GM12874 (cell line): Measurements from ENCODE around the gene SPAG9.

Experiments
- TF ChIP-seq, protein P1 (sequence below): IDR thresholded peaks from 2 replicates; pipeline ENCODE4 v1.5.1; 2011; ENCODE audit warnings: low read depth, mild to moderate bottlenecking, control low read depth, low read length, moderate library complexity; ENCODE audit not compliant: insufficient read depth

The SPAG9 gene

DNA sequence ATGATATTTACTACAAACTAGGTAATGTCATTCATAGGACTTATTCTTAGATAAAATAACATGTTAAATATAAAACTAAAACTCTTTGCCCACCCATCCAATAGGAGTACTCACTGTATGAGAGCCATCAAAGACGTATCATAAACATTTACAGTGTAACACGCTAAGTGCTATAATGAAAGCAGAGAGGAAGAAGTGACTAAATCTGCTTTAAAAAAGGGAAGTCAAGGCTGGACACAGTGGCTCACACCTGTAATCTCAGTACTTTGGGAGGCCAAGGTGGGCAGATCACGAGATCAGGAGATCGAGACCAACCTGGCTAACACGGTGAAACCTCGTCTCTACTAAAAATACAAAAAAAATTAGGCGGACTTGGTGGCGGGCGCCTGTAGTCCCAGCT, 32.4 kb downstream of the SPAG9 start:
- TF ChIP-seq, protein P1, sequence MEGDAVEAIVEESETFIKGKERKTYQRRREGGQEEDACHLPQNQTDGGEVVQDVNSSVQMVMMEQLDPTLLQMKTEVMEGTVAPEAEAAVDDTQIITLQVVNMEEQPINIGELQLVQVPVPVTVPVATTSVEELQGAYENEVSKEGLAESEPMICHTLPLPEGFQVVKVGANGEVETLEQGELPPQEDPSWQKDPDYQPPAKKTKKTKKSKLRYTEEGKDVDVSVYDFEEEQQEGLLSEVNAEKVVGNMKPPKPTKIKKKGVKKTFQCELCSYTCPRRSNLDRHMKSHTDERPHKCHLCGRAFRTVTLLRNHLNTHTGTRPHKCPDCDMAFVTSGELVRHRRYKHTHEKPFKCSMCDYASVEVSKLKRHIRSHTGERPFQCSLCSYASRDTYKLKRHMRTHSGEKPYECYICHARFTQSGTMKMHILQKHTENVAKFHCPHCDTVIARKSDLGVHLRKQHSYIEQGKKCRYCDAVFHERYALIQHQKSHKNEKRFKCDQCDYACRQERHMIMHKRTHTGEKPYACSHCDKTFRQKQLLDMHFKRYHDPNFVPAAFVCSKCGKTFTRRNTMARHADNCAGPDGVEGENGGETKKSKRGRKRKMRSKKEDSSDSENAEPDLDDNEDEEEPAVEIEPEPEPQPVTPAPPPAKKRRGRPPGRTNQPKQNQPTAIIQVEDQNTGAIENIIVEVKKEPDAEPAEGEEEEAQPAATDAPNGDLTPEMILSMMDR: no peak

DNA sequence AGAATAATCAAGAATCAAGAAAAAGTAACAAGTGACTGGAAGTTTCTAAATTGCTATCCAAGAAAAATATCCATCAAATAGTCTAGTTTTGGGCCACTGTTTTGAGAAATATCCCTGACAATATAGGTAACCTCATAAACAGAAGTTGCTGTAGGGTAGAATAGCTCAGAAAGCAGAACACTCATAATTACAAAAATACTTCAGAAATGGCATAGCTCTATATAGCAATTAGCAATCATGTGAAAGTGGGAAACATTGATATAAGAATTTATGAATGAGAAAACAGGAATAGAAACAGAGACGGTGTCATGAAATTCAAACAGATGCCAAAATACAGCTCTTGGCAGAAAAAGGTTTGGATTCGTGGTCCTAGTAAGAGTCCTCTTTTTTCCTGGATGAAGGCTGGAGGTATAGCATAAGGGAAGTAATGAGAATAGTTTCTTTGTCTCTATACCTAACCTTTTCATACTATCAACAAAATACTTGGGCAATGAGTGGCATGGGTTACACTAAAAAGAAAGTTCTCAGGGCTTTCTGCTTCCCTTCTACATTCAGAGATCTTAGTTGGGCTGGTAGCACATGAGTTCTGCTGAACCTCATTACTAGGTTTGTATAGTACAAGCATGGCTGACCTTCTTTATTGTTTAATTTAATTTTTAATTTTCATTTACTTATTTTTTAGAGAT, 33.5 kb downstream of the SPAG9 start:
- TF ChIP-seq, protein P1: no peak

DNA sequence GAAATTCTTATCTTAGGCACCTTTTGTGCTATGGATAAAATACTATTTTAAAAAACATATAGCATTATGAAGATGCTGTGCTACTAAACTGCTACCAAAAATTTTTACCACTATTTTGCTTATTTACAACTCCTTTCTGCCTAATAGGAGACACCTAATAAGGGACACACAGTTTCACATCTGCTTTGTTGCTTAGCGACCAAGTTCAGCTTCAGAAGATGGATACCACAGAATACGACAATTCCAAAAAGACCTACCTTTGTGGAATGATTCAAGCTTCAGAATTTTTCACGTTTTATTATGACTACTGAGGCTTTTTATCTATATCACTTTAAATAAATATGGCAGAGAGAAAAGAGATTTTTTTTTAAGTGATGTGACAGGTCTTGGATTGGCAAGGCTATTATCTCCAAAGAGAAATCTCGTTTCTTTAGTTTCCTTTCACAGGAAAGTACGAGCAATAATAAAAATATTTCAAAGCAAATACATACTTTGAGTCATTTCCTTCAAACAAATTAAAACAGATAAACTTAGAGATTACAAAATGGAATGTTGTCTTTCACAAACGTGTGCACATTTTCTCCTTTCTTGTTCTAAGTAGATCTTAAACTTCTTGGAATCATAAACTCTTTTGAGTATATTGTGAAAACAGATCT, 35.4 kb downstream of the SPAG9 start:
- TF ChIP-seq, protein P1: no peak

DNA sequence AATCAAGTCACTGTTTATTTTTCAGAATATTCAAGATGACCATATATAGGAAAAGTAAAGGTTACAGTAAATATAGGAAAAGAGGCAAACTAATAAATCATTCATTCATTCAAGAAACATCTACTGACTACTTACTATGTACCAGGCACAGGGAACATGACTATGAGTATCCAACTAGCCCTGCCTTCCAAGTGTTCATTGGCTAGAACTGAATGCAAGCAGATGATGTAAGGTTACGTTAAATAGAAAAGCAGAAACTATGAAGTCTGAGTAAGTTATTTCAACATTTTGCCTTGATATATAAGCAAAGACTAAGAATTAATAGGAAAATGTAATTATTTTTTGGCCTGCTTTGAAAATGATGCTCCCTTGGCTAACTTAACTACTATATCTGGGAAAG, 36.7 kb downstream of the SPAG9 start:
- TF ChIP-seq, protein P1: no peak

DNA sequence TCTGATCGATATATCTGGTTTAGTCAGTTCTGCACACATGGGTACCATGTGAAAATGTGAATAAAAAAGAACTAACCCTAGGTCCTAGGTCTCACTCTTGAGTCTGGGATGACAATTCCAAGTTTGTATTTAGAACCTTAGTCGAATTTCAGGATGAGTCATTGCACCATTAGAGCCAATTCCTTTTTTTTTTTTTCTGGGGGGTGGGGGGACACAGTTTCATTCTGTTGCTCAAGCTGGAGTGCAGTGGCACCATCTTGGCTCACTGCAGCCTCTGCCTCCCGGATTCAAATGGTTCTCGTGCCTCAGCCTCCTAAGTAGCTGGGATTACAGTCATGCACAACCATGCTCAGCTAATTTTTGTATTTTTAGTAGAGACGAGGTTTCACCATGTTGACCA, 41.6 kb downstream of the SPAG9 start:
- TF ChIP-seq, protein P1: no peak

DNA sequence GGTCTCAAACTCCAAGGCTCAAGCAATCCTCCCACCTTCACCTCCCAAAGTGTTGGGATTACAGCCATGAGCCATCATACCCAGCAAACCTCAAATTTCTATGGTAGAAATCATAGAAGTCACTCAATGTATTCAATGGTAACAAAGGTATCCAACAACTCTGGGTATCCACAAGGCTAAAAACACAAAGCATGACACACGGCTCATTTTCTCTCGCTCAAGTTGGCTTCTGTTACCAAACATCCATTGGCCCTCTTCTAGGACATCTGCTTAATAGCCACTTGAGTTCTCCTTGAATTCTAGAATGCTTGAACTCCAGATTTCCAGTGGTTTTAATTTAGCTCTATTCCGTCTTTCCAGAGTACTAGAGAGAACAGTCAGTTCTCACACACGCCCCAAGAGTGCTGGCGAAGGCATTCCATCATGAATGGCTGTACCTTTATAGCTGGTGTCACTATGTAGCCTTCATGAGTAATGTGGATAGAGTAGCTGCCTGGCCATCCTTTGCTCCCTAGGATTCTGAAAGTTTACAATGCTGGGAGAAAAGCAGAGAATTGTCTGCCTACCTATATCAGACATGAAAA, 42.6 kb downstream of the SPAG9 start:
- TF ChIP-seq, protein P1: no peak

DNA sequence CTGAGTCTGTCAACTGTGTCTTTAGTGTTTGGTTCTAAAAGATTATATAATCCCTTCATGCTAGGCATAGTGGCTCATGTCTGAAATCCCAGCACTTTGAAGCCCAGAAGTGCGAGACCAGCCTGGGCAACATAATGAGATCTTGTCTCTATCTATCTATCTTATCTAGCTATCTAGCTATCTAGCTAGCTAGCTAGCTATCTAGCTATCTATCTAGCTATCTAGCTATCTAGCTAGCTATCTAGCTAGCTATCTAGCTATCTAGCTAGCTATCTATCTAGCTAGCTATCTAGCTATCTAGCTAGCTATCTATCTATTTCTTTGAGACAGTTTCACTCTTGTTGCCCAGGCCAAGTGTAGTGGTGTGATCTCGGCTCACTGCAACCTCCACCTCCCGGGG, 43.8 kb downstream of the SPAG9 start:
- TF ChIP-seq, protein P1: no peak
